GM12872 (cell line): Measurements from ENCODE around the gene HMBS.

ENCODE experiments used
- CTCF ChIP-seq: IDR thresholded peaks from 3 replicates; pipeline ENCODE4 v1.5.1; 2011; ENCODE audit warnings: low read depth, mild to moderate bottlenecking, low read length, moderate library complexity; ENCODE audit not compliant: insufficient read depth

The HMBS gene

DNA sequence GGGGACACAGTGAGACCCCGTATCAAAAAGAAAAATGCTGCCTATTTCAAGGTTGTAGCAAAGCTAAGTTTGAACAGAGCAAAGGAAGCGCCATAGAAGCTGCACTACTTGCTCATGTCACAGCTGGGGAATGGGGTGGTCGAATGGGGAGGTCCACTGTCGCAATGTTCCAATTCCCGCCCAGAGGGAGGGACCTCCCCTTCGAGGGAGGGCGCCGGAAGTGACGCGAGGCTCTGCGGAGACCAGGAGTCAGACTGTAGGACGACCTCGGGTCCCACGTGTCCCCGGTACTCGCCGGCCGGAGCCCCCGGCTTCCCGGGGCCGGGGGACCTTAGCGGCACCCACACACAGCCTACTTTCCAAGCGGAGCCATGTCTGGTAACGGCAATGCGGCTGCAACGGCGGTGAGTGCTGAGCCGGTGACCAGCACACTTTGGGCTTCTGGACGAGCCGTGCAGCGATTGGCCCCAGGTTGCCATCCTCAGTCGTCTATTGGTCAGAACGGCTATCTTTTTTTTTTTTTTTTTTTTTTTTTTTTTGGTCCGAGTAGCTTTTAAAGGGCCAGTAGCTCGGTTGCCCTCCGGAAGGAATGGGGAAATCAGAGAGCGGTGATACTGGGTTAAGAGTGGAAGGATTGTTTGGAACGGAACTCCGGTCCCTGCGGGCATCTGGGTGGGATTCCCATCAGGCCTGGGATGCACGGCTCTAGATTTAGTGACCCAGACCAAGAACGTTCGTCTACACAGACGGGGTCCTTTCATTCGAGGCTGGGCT, at the start of gene HMBS:
Gene HMBS (plus strand): TSS at position 219 of the 774 bp plus-strand sequence. CDS start 153 bp downstream, at position 372.
- TF ChIP-seq CTCF, result no peak

DNA sequence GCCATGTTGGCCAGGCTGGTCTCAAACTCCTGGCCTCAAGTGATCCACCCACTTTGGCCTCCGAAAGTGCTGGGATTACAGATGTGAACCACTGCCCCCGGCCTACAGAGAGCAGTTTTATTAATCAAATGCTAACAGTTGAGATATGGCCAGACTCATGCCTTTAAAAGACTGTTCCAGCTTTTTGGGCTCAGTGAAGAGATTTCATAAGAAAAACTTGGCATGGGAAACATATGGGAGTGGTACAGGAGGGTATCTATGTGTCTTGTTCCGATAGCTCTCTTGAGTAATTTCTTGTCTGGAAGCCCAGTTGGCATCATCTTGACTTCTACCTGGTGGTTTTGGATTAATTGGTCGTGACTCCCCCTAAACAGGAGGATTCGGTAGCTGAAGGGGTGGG, 45.8 kb upstream of the HMBS start:
- no peak for TF ChIP-seq CTCF

DNA sequence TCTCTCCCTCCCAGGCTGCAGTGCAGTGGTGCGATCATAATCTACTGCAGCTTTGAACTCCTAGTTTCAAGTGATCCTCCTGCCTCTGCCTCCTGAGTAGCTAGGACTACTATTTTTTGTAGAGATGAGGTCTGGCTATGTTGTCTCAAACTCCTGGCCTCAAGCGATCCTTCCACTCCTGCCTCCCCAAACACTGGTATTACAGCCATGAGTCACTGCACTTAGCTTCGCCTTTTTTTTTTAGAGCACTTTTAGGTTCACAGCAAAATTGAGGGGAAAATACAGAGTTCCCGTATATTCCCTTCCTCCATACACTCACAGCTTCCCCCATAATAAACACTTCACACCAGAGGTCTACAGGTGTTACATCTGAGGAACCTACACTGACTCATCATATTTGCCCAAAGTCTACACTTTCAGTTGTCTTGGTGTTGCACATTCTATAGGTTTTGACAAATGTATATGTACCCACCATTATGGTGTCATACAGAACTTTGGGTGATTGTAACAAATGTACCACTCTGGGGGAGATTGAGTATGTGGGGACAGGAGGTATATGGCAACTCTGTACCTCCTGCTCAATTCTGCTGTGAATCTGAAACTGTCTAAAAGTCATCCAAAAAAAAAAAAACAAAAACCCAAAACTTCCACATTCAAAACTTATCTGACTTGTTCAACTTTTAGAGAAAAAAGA, 42.7 kb upstream of the HMBS start:
- no peak for TF ChIP-seq CTCF

DNA sequence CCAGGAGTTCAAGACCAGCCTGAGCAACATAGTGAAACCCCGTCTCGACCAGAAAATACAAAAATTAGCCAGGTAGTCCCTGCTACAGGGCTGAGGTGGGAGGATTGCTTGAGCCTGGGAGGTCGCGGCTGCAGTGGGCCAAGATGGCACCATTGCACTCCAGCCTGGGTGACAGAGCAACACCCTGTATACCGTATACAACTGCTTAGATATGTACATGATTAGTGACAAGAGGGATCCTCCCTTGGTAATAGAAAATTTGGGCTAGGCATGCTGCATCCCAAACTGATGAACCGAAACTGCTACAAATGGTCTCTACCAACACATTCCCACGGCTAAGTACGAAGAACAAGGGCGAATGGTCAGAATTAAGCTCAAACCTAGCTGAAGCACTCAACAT, 41.8 kb upstream of the HMBS start:
- no peak for TF ChIP-seq CTCF

DNA sequence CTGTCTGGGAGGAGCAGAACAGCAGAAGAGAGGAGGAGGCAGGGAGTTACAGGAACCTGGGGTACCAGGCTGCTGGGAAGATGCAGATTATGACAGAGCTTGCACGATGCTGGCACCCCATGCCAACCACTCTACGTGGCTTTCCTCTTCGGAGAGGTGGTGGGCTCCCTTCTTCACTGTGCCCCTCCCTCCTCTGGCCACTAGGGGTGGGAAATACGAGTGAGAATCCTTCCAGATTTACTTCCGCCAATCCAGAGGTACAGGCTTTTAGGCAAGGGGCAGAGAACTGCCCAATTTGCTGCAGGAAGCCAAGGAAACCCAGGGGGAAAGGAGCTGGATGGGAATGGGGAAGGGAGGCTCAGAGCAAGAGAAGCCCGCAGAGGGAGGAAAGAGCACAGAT, 40.0 kb upstream of the HMBS start:
- TF ChIP-seq CTCF, result peak; percentile 49

GRCh38 chr11:119046489-119046888, 38.2 kb upstream of the HMBS start:
- no peak for TF ChIP-seq CTCF

DNA sequence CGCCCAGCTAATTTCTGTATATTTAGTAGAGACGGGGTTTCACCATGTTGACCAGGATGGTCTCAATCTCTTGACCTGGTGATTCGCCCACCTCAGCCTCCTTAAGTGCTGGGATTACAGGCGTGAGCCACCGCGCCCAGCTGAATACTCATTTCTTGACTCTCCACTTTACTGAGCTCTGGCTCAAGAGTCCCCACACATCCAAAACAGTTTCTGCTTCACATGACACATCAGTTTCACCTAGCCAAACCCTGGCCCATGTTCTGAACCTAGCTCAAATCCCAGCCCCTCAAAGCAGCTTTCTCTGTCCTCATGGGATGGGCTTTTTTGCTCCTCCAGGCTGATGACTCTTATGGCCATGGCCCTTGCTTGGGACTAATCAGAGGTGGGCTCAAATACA, 37.5 kb upstream of the HMBS start:
- TF ChIP-seq CTCF, result no peak
